HepG2 (cell line): ENCODE data around the gene OTC. TPM values are rescaled to one million over a fixed set of nuclear protein-coding genes. Genes with fewer than 3 reads are reported as not detected.

Source experiments
- ARNT ChIP-seq: fragments of 450-650 bp; IDR thresholded peaks from 2 replicates; pipeline ENCODE4 v1.6.1; 2017
- ATF1 ChIP-seq: IDR thresholded peaks from 2 replicates; pipeline ENCODE4 v1.6.1; 2016; ENCODE audit warnings: mild to moderate bottlenecking, control low read depth
- CERS6 ChIP-seq: sonication (generic); formaldehyde crosslinking; IDR thresholded peaks from 2 replicates; pipeline ENCODE4 v1.5.0; 2020; ENCODE audit warnings: missing genetic modification reagents
- E2F5 ChIP-seq: sonication (generic); formaldehyde crosslinking; conservative IDR thresholded peaks from 2 replicates; pipeline ENCODE4 v1.4.0; 2020; ENCODE audit warnings: missing genetic modification reagents
- FOXM1 ChIP-seq: sonication (generic); formaldehyde crosslinking; IDR thresholded peaks from 2 replicates; pipeline ENCODE4 v1.5.0; 2020; ENCODE audit warnings: missing genetic modification reagents
- MTA3 ChIP-seq: sonication (generic); formaldehyde crosslinking; IDR thresholded peaks from 2 replicates; pipeline ENCODE4 v1.4.0; 2020; ENCODE audit warnings: missing genetic modification reagents
- NKX3-1 ChIP-seq: sonication (generic); formaldehyde crosslinking; IDR thresholded peaks from 2 replicates; pipeline ENCODE4 v1.5.0; 2020; ENCODE audit warnings: missing genetic modification reagents
- NONO ChIP-seq, 2 experiments: fragments of 450-650 bp in 1 of 2; sonication (generic) in 1 of 2; formaldehyde crosslinking in 1 of 2; IDR thresholded peaks in 1 of 2; conservative IDR thresholded peaks in 1 of 2; 2 replicates each; pipeline versions ENCODE4 v1.6.1 to v1.8.0; 2017 to 2022; ENCODE audit warnings: mild to moderate bottlenecking in 1 of 2, missing genetic modification reagents in 1 of 2, moderate library complexity in 1 of 2
- NR3C1 ChIP-seq: sonication (generic); formaldehyde crosslinking; IDR thresholded peaks from 2 replicates; pipeline ENCODE4 v1.4.0; 2020; ENCODE audit warnings: missing genetic modification reagents
- RBM39 ChIP-seq: fragments of 200-400 bp; formaldehyde crosslinking; IDR thresholded peaks from one replicate; pipeline ENCODE4 v1.6.1; 2018; ENCODE audit warnings: antibody characterized with exemption, mild to moderate bottlenecking, low read depth, low read length; ENCODE audit not compliant: poor library complexity, severe bottlenecking
- SMARCE1 ChIP-seq: fragments of 450-650 bp; IDR thresholded peaks from 2 replicates; pipeline ENCODE4 v1.6.1; 2017; ENCODE audit warnings: borderline replicate concordance
- SPEN ChIP-seq: sonication (generic); formaldehyde crosslinking; IDR thresholded peaks from 2 replicates; pipeline ENCODE4 v1.5.1; 2020; ENCODE audit warnings: low read depth, mild to moderate bottlenecking, missing genetic modification reagents
- THAP7 ChIP-seq: sonication (generic); formaldehyde crosslinking; IDR thresholded peaks from 2 replicates; pipeline ENCODE4 v1.8.1; 2023; ENCODE audit warnings: mild to moderate bottlenecking, missing genetic modification reagents
- ZC3H13 ChIP-seq: sonication (generic); formaldehyde crosslinking; IDR thresholded peaks from 2 replicates; pipeline ENCODE4 v1.8.1; 2023; ENCODE audit warnings: mild to moderate bottlenecking, missing genetic modification reagents, moderate library complexity
- ZNF235 ChIP-seq: sonication (generic); formaldehyde crosslinking; IDR thresholded peaks from 2 replicates; pipeline ENCODE4 v1.8.1; 2023; ENCODE audit warnings: mild to moderate bottlenecking, missing genetic modification reagents, borderline replicate concordance
- ZNF276 ChIP-seq: sonication (generic); formaldehyde crosslinking; IDR thresholded peaks from 2 replicates; pipeline ENCODE4 v1.4.0; 2020; ENCODE audit warnings: mild to moderate bottlenecking, low read depth, missing genetic modification reagents
- ZNF432 ChIP-seq: sonication (generic); formaldehyde crosslinking; IDR thresholded peaks from 2 replicates; pipeline ENCODE4 v1.5.0; 2020; ENCODE audit warnings: missing genetic modification reagents, mild to moderate bottlenecking, borderline replicate concordance
- ZNF557 ChIP-seq: sonication (generic); formaldehyde crosslinking; IDR thresholded peaks from 2 replicates; pipeline ENCODE4 v1.4.0; 2020; ENCODE audit warnings: missing genetic modification reagents
- ZNF562 ChIP-seq: sonication (generic); formaldehyde crosslinking; IDR thresholded peaks from 2 replicates; pipeline ENCODE4 v1.8.0; 2022; ENCODE audit warnings: missing genetic modification reagents, borderline replicate concordance
- ZNF629 ChIP-seq: sonication (generic); formaldehyde crosslinking; conservative IDR thresholded peaks from 2 replicates; pipeline ENCODE4 v1.5.0; 2020; ENCODE audit warnings: missing genetic modification reagents
- ZNF704 ChIP-seq: sonication (generic); formaldehyde crosslinking; IDR thresholded peaks from 2 replicates; pipeline ENCODE4 v1.8.1; 2023; ENCODE audit warnings: mild to moderate bottlenecking, inconsistent platforms, moderate library complexity, missing genetic modification reagents, borderline replicate concordance
- ZNF782 ChIP-seq: sonication (generic); formaldehyde crosslinking; IDR thresholded peaks from 2 replicates; pipeline ENCODE4 v1.4.0; 2020; ENCODE audit warnings: missing genetic modification reagents, mild to moderate bottlenecking, borderline replicate concordance
- ZSCAN20 ChIP-seq: sonication (generic); formaldehyde crosslinking; IDR thresholded peaks from 2 replicates; pipeline ENCODE4 v1.4.0; 2020; ENCODE audit warnings: missing genetic modification reagents, mild to moderate bottlenecking, borderline replicate concordance
- polyA plus RNA-seq, 8 experiments: library from polyadenylated mRNA; depleted of rRNA in 3 of 8; stranded (reverse) in 7 of 8; unstranded in 1 of 8; fragments of >200 nt; fragmentation: Illumina TruSeq in 4 of 8; extraction: Trizol in 4 of 8; gene quantifications; 2 replicates each; pipeline versions ENCODE4 v1.2.1 to v1.2.3, GENCODE V29; 2011 to 2016; ENCODE audit warnings: low read depth in 4 of 8, missing spikeins in 1 of 8, mixed read lengths in 1 of 8; ENCODE audit not compliant: insufficient read depth in 1 of 8
- total RNA-seq, 5 experiments: library from RNA; depleted of rRNA; stranded (reverse); fragments of >200 nt; fragmentation: Illumina TruSeq; extraction: Trizol; gene quantifications; 2 replicates each; pipeline ENCODE4 v1.2.3, GENCODE V29; 2016; ENCODE audit warnings: low read depth in 1 of 5

Gene OTC
- total and polyA plus RNA-seq, 2 of the 13 experiments (the other 11 are each of a cell fraction or from before 2014, with no cell fraction given), result 0.04 to 1.8 TPM

GRCh38 chrX:38327007-38327774, 25.2 kb upstream of the OTC start, which contains the start of gene RPGR (continued):
- no peak for TF ChIP-seq ZNF629
- TF ChIP-seq ZNF235 (CRISPR knock-in tag), result no peak
- no peak for TF ChIP-seq ZNF782 (CRISPR knock-in tag)
- TF ChIP-seq FOXM1, result no peak
- TF ChIP-seq ATF1 (CRISPR knock-in tag), result no peak
- TF ChIP-seq ZNF557 (CRISPR knock-in tag), result no peak
- TF ChIP-seq THAP7 (CRISPR knock-in tag), result no peak
- TF ChIP-seq ZNF432 (CRISPR knock-in tag), result no peak
- TF ChIP-seq ZC3H13 (CRISPR knock-in tag), result no peak
- 0 out of 2 replicates have a peak, but pooled peaks have one; percentile 6 for TF ChIP-seq NKX3-1
- no peak for TF ChIP-seq ZNF562 (CRISPR knock-in tag)
- no peak for TF ChIP-seq MTA3 (CRISPR knock-in tag)
- TF ChIP-seq NR3C1, result no peak
- no peak for TF ChIP-seq E2F5
- no peak for TF ChIP-seq SMARCE1
- no peak for TF ChIP-seq ARNT
- TF ChIP-seq RBM39, result no peak
- TF ChIP-seq ZNF276 (CRISPR knock-in tag), result no peak
- no peak for TF ChIP-seq ZNF704 (CRISPR knock-in tag)
- no peak for TF ChIP-seq NONO (IDR thresholded peaks at IDR 0.05)
- TF ChIP-seq NONO (CRISPR knock-in tag; conservative IDR thresholded peaks at IDR 0.05), result peak; percentile 89
- peak; percentile 81 for TF ChIP-seq SPEN (CRISPR knock-in tag)
- no peak for TF ChIP-seq ZSCAN20
- no peak for TF ChIP-seq CERS6 (CRISPR knock-in tag)
